Esophagus (tissue), 2 donors: ENCODE measurements around the gene CBL. TPM values are rescaled to one million over a fixed set of nuclear protein-coding genes. Genes with fewer than 3 reads are reported as not detected.
"Not testable (repeated sequence)": the region's sequence is repeated elsewhere in the genome, so short reads cannot be mapped to it uniquely, and the experiment has no call there.

Experiments used
- H3K27ac ChIP-seq, 2 donors: one replicate each; pipeline ENCODE4 v1.5.1; 2013; ENCODE audit warnings: low read depth in 2 of 2, mild to moderate bottlenecking in 2 of 2, inconsistent platforms in 1 of 2, low read length in 1 of 2, moderate library complexity in 1 of 2
- H3K27me3 ChIP-seq, 2 donors: one replicate each; pipeline ENCODE4 v1.6.1; 2013; ENCODE audit warnings: low read length in 2 of 2, control low read depth in 1 of 2, mild to moderate bottlenecking in 1 of 2; ENCODE audit not compliant: insufficient read depth in 2 of 2, control insufficient read depth in 1 of 2
- H3K36me3 ChIP-seq, 2 donors: one replicate each; pipeline ENCODE4 v1.6.1; 2013; ENCODE audit warnings: low read length in 1 of 2; ENCODE audit not compliant: control insufficient read depth in 2 of 2, insufficient read depth in 2 of 2
- H3K4me1 ChIP-seq, 2 donors: one replicate each; pipeline ENCODE4 v1.6.1; 2013; ENCODE audit warnings: low read length in 1 of 2; ENCODE audit not compliant: control insufficient read depth in 2 of 2, insufficient read depth in 2 of 2
- H3K4me3 ChIP-seq, 2 donors: one replicate each; pipeline ENCODE4 v1.5.1; 2013; ENCODE audit warnings: low read length in 2 of 2, mild to moderate bottlenecking in 2 of 2, low read depth in 1 of 2, moderate library complexity in 1 of 2
- H3K9me3 ChIP-seq, 2 donors: one replicate each; pipeline ENCODE4 v1.6.1; 2013; ENCODE audit warnings: mild to moderate bottlenecking in 2 of 2, low read depth in 1 of 2, low read length in 1 of 2, moderate library complexity in 1 of 2; ENCODE audit not compliant: control insufficient read depth in 2 of 2, insufficient read depth in 1 of 2
- WGBS, 2 donors: extraction: QIAGEN DNeasy Blood & Tissue Kit; methylation state at CpG; one replicate each; pipeline ENCODE4 v1.1.7; 2013; 5-methylcytosine and 5-hydroxymethylcytosine counted together
- polyA plus RNA-seq, 2 donors: library from polyadenylated mRNA; stranded (reverse); fragments of 200-250 nt; gene quantifications; one replicate each; pipeline ENCODE4 v1.2.3, GENCODE V29; 2013
- donor health status: healthy with polysubstance abuse.
- donor health status: Bipolar disorder and iron deficiency.

CBL gene
- polyA plus RNA-seq, 2 donors, result 3.0 to 6.2 TPM

DNA sequence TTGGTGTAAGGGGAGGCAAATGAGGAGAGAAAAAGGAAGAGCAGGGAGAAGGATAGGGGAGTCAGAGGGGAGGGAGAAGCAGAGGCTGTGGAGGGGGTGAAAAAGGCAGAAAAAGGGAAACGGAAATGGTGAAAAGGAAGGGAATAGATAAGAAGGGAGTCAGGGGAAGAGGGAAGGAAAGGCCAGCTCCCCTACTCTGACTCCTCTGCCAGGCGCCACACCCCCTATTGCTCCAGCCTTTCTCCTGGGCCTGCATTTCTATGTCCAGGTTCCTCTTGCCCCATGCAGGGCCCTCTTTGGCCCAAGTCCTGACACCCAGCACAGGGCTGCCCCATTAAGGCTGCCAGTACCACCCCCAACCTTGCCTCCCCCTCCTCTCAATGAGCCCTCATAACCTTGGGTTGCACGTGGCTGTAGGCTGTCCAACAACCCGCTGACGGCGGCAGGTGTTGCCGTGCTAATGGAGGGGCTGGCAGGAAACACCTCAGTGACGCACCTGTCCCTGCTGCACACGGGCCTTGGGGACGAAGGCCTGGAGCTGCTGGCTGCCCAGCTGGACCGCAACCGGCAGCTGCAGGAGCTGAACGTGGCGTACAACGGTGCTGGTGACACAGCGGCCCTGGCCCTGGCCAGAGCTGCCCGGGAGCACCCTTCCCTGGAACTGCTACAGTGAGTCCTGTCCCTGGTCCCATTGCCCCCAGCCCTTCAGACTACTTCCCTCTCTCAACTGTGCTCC is 24.3 kb upstream of the CBL start:
- H3K27ac ChIP-seq, result no peak overlapping the region
- peaks cover 0 to 2% of the 10 kb centered on the region in 2 donors for H3K4me1 ChIP-seq
- H3K36me3 ChIP-seq, result peaks cover 6 to 37% of the 10 kb centered on the region in 2 donors
- H3K9me3 ChIP-seq, result no peaks in the 10 kb centered on the region
- no peak overlapping the region for H3K4me3 ChIP-seq
- WGBS, 2 donors, result 79 to 87% methylated on average over 16 to 17 of the region's 17 CpGs
- no peaks in the 10 kb centered on the region for H3K27me3 ChIP-seq

DNA sequence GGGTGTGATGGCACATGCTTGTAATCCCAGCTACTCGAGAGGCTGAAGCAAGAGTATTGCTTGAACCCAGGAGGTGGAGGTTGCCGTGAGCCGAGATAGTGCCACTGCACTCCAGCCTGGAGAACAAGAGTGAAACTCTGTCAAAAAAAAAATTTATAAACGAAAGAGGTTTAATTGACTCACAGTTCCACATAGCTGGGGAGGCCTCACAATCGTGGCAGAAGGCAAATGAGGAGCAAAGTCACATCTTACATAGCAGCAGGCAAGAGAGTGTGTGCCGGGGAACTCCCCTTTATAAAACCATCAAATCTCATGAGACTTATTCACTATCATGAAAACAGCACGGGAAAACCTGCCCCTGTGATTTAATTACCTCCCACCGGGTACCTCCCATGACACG is 21.7 kb upstream of the CBL start:
- H3K4me1 ChIP-seq, H3K9me3 ChIP-seq, H3K4me3 ChIP-seq, H3K27me3 ChIP-seq, H3K27ac ChIP-seq: not testable (repeated sequence)
- 81 to 87% methylated on average over 9 of the region's 9 CpGs for WGBS, 2 donors
- peaks cover 6 to 32% of the 10 kb centered on the region in 2 donors for H3K36me3 ChIP-seq

DNA sequence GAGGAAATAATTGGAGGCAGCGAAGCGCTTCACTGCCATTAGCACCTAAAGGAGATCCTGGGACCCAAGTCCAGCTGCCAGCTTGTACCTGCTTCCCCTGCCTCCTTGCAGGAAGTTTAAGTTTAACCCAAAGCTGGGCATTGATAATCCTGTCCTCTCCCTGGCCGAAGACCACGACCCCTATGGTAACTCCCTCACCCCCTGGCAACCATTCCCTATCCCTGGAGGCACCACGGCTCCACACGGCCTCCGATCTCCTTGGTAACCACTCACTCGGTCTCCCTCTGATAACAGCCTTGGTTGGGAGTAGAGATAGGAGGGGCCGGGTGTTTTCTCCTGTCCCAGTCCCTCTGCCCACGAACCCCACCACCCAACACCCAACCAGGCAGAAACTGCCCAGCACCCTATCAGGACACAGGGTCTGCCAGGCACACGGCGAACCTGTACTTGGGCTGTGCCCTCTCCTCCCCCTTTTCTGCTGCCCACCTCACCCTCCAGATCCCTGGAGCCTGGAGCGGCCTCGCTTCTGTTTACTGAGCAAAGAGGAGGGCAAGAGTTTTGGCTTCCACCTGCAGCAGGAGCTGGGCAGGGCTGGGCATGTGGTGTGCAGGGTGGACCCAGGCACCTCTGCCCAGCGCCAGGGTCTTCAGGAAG is 20.0 kb upstream of the CBL start:
- WGBS, 2 donors, result 44 to 47% methylated on average over 15 of the region's 15 CpGs
- Histone ChIP-seq H3K36me3 (peaks cover 6 to 24% of the 10 kb centered on the region in 2 donors), H3K9me3 (no peaks in the 10 kb centered on the region), H3K4me3 (no peak overlapping the region), H3K27ac (no peak overlapping the region), H3K27me3 (no peaks in the 10 kb centered on the region), H3K4me1 (no peaks in the 10 kb centered on the region)

DNA sequence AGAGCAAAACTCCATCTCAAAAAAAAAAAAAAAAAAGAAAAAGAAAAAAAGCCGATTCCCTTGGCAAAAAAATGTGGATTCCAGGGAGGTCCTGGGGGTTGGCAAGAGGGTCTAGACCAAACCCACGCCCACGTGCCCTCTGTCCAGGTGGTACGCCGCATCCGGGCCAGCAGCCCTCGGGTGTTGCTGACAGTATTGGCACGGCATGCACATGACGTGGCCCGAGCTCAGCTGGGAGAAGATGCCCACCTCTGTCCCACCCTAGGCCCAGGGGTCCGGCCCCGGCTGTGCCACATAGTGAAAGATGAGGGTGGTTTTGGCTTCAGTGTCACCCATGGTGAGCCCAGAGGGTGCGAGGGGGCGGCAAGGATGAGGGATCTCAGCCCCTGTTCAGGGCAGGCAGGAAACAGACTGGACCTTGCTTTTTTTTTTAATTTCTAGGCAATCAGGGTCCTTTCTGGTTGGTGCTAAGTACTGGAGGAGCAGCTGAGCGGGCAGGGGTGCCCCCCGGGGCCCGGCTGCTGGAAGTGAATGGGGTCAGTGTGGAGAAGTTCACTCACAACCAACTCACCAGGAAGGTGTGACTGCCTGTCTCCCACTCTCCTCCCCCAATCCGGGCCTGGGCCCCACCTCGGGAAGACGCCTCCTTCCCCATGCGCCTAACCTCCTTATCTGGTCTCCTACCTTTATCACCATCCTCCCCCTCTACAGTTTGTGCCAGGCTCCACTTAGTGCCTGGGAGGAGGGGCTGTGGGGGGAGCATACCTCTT is 18.8 kb upstream of the CBL start:
- WGBS, 2 donors, result 79 to 81% methylated on average over 21 of the region's 21 CpGs
- Histone ChIP-seq H3K27me3 (no peaks in the 10 kb centered on the region), H3K9me3 (no peaks in the 10 kb centered on the region), H3K4me1 (no peaks in the 10 kb centered on the region), H3K4me3 (no peak overlapping the region), H3K27ac (no peak overlapping the region), H3K36me3 (peaks cover 6 to 12% of the 10 kb centered on the region in 2 donors)

DNA sequence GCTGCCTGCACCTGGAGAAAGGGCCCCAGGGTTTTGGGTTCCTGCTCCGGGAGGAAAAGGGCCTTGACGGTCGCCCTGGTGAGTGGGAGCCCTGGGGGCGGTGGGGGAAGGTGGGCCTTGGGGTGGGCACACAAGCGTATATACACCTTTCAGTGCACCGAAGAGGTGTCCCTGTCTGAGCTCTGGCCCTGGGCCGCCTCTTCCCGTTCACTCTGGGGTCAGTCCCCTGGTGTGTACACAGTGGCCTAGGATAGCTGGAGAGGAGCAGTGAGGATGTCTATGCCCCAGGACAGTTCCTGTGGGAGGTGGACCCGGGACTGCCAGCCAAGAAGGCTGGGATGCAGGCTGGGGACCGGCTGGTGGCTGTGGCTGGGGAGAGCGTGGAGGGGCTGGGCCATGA is 18.1 kb upstream of the CBL start:
- Histone ChIP-seq H3K27me3 (no peaks in the 10 kb centered on the region), H3K36me3 (peaks cover 4 to 8% of the 10 kb centered on the region in 2 donors), H3K9me3 (no peaks in the 10 kb centered on the region), H3K4me3 (no peak overlapping the region), H3K4me1 (no peaks in the 10 kb centered on the region), H3K27ac (no peak overlapping the region)
- 75 to 84% methylated on average over 11 of the region's 11 CpGs for WGBS, 2 donors

DNA sequence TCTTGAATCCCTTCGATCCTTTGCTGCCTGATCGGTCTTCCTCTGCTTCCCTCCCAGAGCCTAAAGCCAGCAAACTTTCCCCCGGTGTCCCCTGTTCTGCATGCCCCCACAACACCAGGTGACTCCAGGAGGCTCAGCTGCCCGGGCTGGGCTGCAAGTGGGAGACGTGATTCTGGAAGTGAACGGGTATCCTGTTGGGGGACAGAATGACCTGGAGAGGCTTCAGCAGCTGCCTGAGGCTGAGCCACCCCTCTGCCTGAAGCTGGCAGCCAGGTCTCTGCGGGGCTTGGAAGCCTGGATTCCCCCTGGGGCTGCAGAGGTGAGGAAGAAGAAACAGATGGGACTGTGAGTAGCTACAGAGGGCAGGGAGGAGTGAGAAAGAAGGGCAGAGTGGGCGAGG is 17.3 kb upstream of the CBL start:
- Histone ChIP-seq H3K4me1 (no peaks in the 10 kb centered on the region), H3K27ac (no peak overlapping the region), H3K4me3 (no peak overlapping the region), H3K36me3 (peaks cover 1% of the 10 kb centered on the region in 2 donors), H3K9me3 (no peaks in the 10 kb centered on the region), H3K27me3 (no peaks in the 10 kb centered on the region)
- 80 to 83% methylated on average over 8 of the region's 8 CpGs for WGBS, 2 donors

DNA sequence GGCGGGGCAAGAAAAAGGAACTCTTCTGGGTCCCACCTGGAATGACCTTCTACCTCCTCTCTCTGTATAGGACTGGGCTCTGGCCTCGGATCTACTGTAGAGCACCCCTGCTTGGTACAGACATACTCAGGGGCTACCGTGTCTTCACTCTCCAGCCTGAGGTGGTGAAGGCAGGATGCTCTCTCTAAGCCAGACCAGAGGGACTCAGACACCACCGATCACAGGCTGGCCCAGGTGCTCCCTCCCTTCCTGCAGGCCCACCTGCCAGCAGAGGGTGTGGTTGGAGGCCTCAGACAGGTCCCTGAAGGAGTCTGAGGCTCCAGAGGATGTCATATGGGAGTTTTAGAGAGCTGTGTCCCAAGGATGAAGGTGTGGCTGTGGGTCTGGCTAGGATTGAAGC is 16.7 kb upstream of the CBL start:
- Histone ChIP-seq H3K4me3 (no peak overlapping the region), H3K27ac (no peak overlapping the region), H3K9me3 (no peaks in the 10 kb centered on the region), H3K4me1 (no peaks in the 10 kb centered on the region), H3K36me3 (no peaks in the 10 kb centered on the region), H3K27me3 (no peaks in the 10 kb centered on the region)
- 73 to 83% methylated on average over 4 of the region's 4 CpGs for WGBS, 2 donors

DNA sequence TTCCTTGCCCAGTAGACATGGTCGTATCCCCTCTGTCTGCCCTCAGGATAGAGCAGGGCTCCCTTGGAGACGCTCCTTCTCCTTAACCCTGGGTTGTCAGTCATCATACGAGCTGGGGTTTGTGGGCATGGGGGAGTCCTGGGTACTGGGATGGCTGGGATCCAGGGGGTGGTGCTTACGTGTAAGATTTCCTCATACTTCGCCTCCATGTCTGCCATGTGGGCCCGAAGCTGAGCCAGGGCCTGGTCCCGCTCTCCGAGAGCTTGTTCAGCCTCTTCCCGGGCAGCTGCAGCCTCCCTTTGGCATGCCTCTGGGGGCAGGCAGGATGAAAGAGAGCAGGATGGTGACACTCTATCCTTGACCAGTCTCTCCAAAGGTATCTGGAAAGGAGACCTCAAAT is 15.6 kb upstream of the CBL start:
- Histone ChIP-seq H3K4me1 (no peaks in the 10 kb centered on the region), H3K27ac (no peak overlapping the region), H3K27me3 (no peaks in the 10 kb centered on the region), H3K4me3 (no peak overlapping the region), H3K9me3 (no peaks in the 10 kb centered on the region), H3K36me3 (no peaks in the 10 kb centered on the region)
- WGBS, 2 donors, result 78 to 81% methylated on average over 9 of the region's 9 CpGs

DNA sequence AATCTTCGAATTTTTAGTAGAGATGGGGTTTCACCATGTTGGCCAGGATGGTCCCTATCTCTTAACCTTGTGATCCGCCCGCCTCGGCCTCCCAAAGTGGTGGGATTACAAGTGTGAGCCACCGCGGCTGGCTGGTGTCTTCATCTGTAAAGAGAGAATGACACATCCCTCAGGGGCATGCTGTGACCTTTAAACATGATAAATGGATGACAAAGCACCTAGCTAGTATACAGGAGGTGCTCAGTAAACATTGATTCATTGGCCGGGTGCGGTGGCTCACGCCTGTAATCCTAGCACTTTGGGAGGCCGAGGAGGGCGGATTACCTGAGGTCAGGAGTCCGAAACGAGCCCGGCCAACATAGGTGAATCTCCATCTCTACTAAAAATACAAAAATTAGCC is 14.9 kb upstream of the CBL start:
- H3K4me1 ChIP-seq, H3K9me3 ChIP-seq, H3K36me3 ChIP-seq, H3K4me3 ChIP-seq, H3K27me3 ChIP-seq, H3K27ac ChIP-seq: not testable (repeated sequence)
- 81 to 87% methylated on average over 14 of the region's 14 CpGs for WGBS, 2 donors
